DOHH2 (cell line): ENCODE data around the gene IRX2.

Experiments used
- CTCF ChIP-seq: fragments of 200-600 bp; sonication (generic); IDR thresholded peaks from one replicate; pipeline ENCODE4 v1.5.1; 2014; ENCODE audit warnings: antibody characterized with exemption, mild to moderate bottlenecking, low read depth, low read length; ENCODE audit not compliant: poor library complexity, severe bottlenecking
- EZH2phosphoT487 ChIP-seq: fragments of 200-600 bp; sonication (generic); IDR thresholded peaks from 2 replicates; pipeline ENCODE4 v1.6.1; 2017; ENCODE audit warnings: borderline replicate concordance, mild to moderate bottlenecking, antibody characterized with exemption, low read length, moderate library complexity, mixed read lengths

- TF ChIP-seq CTCF (no peak), EZH2phosphoT487 (no peak)
Observed at GRCh38 chr5:2729189-2729588, 22.3 kb downstream of the IRX2 start.
